GM10248 (cell line): ENCODE measurements around the gene HDAC9.

Source experiments
- CTCF ChIA-PET: fragments of 300-600 bp; sonication (Branson Sonifier 250); formaldehyde crosslinking; extraction: SDS; loops from one replicate; lab custom pipeline; 2021; ENCODE audit warnings: antibody characterized with exemption; lab: Yijun Ruan, JAX
- POLR2A ChIA-PET: fragments of 350-650 bp; sonication (Branson Sonifier 250); formaldehyde crosslinking; extraction: SDS; loops from one replicate; lab custom pipeline; 2020; ENCODE audit warnings: antibody characterized with exemption; lab: Yijun Ruan, JAX
- DNase-seq: peaks from one replicate; pipeline ENCODE4 v3.0.0; 2012; ENCODE audit errors: extremely low spot score
- TF ChIP-seq, protein P1 (sequence below): IDR thresholded peaks from 2 replicates; pipeline ENCODE4 v1.5.1; 2012; ENCODE audit warnings: mild to moderate bottlenecking, low read depth; ENCODE audit errors: extremely low read depth, missing control alignments, control extremely low read depth

Gene HDAC9

DNA sequence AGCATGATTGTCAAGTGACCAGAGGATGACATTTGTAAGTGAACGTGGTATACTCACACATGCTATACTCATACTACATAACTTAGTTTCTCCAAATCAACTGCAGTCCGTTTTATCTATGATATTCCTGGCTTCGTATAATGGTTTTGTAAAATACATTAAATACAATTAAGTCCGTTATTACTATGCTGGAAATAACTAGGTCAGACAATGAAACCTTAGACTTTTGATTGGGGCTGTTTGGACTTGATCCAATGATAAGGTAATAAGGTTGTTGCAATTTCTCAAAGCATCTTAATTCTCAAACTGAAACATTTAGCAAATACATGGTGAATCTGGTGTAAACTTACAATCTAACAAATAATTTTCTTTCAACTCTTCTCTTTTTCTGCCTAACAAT lies 504.9 kb downstream of the HDAC9 start:
- CTCF ChIA-PET = no interaction called here
- no peak for DNase-seq
- POLR2A ChIA-PET = no interaction called here

DNA sequence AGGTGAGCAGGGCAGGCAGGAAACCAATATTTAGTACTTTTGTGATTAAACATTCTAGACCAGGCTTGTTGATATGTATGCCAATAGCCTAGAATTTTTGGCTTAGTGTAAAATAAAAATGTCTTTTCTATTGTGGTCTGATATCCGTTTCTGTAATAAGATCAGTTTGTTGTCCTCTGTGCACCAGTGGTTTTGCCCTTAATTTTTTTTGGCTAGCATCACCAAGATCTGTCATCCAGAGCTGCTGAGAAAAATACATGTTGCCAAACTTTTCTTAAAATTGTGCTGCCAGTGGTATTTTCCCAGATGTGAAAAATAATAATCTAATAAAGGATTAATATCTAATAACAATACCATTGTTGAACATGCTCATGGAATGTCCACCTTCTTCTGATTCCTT lies 506.3 kb downstream of the HDAC9 start:
- CTCF ChIA-PET = interaction anchor here (1.0 kb wide), 1 partner anchor 9 kb away, joined by 3 read pairs; no protein-coding TSS in a partner anchor
- DNase-seq = no peak
- TF ChIP-seq, protein P1, sequence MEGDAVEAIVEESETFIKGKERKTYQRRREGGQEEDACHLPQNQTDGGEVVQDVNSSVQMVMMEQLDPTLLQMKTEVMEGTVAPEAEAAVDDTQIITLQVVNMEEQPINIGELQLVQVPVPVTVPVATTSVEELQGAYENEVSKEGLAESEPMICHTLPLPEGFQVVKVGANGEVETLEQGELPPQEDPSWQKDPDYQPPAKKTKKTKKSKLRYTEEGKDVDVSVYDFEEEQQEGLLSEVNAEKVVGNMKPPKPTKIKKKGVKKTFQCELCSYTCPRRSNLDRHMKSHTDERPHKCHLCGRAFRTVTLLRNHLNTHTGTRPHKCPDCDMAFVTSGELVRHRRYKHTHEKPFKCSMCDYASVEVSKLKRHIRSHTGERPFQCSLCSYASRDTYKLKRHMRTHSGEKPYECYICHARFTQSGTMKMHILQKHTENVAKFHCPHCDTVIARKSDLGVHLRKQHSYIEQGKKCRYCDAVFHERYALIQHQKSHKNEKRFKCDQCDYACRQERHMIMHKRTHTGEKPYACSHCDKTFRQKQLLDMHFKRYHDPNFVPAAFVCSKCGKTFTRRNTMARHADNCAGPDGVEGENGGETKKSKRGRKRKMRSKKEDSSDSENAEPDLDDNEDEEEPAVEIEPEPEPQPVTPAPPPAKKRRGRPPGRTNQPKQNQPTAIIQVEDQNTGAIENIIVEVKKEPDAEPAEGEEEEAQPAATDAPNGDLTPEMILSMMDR = no peak
- POLR2A ChIA-PET = no interaction called here

More for the DNA sequence above, 504.9 kb downstream of the HDAC9 start:
- TF ChIP-seq, protein P1 = no peak

DNA sequence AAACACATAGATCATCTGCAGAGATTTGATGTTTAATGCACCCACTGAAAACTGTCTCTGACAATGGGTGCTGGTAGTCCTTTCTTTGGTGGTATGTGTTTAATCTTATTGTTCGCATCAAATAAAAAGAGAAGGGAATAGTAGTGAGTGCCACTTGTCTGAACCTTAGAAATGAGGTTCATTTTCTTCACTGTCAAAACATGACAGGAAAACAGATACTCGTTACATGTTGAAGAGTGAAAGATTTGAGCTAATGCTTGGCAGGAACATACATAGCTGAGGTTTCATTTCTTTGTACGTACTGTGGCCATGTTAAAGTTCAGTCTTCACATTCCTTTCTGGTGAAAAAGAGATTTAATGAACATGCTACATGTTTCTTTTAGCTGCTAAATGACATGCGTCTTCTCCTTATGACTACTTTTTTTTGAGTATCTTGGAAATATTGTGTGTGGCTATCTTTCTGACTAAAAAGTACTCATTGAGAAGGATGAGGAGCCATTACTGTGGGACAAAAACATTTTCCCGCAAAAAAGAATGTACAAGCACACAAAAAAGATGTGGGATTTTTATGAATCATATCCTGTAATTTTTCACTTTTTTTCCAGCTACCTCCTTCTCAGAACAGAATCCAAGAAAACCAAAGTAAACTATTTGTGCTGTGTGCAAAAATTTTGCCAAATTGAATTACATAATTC lies 513.8 kb downstream of the HDAC9 start:
- POLR2A ChIA-PET = no interaction called here
- CTCF ChIA-PET = interaction anchor here (1.4 kb wide), 1 partner anchor 1239 kb away, joined by 3 read pairs; no protein-coding TSS in a partner anchor
- TF ChIP-seq, protein P1 = no peak
- no peak for DNase-seq

DNA sequence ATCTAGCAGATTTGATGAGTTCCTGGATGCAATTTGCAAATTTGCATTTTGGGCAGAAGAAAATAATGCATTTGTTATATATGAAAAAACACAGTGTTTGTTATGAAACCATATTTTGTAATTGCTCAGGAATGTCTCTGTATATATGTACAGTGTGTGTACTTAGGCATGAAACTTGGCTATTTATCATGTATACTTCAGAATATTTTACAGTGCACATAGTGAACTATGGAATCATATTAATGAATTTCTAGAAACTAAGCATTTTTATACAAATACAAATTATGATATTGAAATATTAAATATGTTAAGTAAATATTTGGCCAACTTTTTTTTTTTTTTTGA lies 514.4 kb downstream of the HDAC9 start:
- TF ChIP-seq, protein P1 = no peak
- CTCF ChIA-PET = interaction anchor here (1.4 kb wide), 1 partner anchor 1240 kb away, joined by 3 read pairs; no protein-coding TSS in a partner anchor
- DNase-seq = no peak
- POLR2A ChIA-PET = no interaction called here

DNA sequence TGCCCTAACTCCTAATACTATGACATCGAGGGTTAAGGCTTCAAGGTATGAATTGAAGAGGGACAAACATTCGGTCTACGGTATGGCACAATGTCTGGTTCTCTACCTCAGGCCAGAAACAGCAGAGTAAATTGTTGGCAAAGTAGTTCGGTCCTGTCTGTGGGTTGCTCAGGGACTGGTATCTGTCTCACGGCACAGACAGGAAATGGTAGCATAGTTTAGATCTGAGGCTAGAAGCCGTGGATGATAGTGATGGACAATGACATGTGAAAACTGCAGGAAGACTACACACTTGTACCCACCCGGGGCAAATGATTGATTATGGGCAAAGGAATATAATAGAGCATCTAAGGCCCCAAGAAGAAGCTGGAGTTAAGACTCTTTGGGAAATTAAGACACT lies 515.7 kb downstream of the HDAC9 start:
- DNase-seq = no peak
- TF ChIP-seq, protein P1 = no peak
- ChIA-PET POLR2A (no interaction called here), CTCF (no interaction called here)

DNA sequence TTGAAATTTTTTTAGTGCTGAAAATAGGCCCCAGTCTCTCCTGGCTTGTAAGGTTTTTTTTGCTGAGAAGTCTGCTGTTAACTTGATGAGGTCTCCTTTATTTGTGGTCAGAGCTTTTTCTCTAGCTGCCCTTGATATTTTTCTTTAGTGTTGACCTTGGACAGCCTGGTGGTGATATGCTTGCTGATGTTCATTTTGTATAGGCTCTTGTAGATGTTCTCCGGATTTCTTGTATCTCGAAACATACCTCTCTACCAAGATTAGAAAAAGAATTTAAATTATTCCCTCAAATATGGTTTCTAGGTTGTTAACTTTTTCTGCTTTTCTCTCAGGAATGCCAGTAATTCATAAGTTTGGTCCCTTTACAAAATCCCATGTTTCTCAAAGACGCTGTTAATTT lies 519.5 kb downstream of the HDAC9 start:
- no peak for DNase-seq
- TF ChIP-seq, protein P1 = no peak
- ChIA-PET CTCF (no interaction called here), POLR2A (no interaction called here)
